Measurements from ENCODE around the gene SLC22A13. TPM values are rescaled to one million over a fixed set of nuclear protein-coding genes. Genes with fewer than 3 reads are reported as not detected.
"Not testable (repeated sequence)": the region's sequence is repeated elsewhere in the genome, so short reads cannot be mapped to it uniquely, and the experiment has no call there.

SLC22A13 gene
- polyA plus RNA-seq, 2 donors, result 0.14 to 0.53 TPM

DNA sequence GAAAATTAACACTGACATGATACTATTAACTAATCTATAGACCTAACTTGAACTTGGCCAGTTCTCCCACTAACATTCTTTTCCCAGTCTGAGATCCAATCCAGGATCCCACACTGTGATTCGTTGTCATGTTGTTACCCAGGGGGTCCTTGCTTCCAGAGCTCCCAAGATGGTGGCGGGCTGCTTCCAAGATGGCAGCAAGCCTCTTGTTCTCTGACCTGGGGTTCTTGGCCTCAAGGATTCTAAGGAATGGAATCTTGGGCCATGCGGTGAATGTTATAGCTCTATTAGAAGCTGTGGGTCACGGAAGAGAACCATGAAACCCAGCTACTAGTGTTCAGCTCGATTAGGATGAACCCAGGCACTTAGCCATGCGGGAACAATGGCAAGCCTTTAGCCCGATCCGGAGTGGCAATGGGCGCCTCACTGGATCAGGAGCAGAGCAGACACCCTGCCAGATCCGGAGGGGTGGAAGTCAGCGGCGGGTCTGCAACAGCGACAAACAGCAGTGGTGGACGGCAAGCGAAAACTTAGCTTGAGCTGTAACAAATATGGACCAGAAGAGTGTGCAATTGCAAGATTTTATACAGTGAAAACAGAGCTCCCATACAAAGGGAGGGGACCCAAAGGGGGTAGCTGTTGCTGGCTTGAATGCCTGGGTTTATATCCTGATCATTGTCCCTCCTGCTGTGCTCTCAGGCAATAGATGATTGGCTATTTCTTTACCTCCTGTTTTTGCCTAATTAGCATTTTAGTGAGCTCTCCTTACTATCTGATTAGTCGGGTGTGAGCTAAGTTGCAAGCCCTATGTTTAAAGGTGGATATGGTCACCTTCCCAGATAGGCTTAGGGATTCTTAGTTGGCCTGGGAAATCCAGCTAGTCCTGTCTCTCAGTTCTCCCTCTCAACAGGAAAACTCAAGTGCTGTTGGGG lies 23.9 kb downstream of the SLC22A13 start:
- H3K9me3 ChIP-seq (ENCODE audit: control insufficient read depth in 2 of 2, insufficient read depth in 1 of 2, low read depth in 1 of 2, low read length in 1 of 2); H3K27me3 ChIP-seq (ENCODE audit: control insufficient read depth in 1 of 2, insufficient read depth in 2 of 2, low read length in 2 of 2); H3K27ac ChIP-seq (ENCODE audit: low read depth in 2 of 2, low read length in 1 of 2); H3K4me1 ChIP-seq (ENCODE audit: control insufficient read depth in 2 of 2, insufficient read depth in 2 of 2, low read length in 1 of 2); H3K36me3 ChIP-seq (ENCODE audit: control insufficient read depth in 2 of 2, insufficient read depth in 2 of 2, low read length in 1 of 2); H3K4me3 ChIP-seq (ENCODE audit: low read depth in 1 of 2, low read length in 2 of 2): not testable (repeated sequence)
- WGBS, 2 donors, result 90 to 94% methylated on average over 16 of the region's 16 CpGs

DNA sequence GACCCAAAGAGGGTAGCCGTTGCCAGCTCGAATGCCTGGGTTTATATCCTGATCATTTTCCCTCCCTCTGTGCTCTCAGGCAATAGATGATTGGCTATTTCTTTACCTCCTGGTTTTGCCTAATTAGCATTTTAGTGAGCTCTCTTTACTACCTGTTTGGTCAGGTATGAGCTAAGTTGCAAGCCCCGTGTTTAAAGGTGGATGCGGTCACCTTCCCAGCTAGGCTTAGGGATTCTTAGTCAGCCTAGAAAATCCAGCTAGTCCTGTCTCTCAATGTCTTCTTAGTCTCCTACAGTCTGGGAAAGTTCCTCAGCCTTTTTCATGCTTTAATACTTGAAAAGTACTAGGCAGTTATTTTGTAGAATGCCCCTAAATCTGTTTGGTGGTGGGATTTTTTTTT lies 31.4 kb downstream of the SLC22A13 start:
- not testable (repeated sequence) for H3K4me1 ChIP-seq (ENCODE audit: control insufficient read depth in 2 of 2, insufficient read depth in 2 of 2, low read length in 1 of 2); H3K4me3 ChIP-seq (ENCODE audit: low read depth in 1 of 2, low read length in 2 of 2); H3K36me3 ChIP-seq (ENCODE audit: control insufficient read depth in 2 of 2, insufficient read depth in 2 of 2, low read length in 1 of 2); H3K27me3 ChIP-seq (ENCODE audit: control insufficient read depth in 1 of 2, insufficient read depth in 2 of 2, low read length in 2 of 2); H3K9me3 ChIP-seq (ENCODE audit: control insufficient read depth in 2 of 2, insufficient read depth in 1 of 2, low read depth in 1 of 2, low read length in 1 of 2)
- 66 to 75% methylated on average over 4 of the region's 4 CpGs for WGBS, 2 donors
- H3K27ac ChIP-seq (ENCODE audit: low read depth in 2 of 2, low read length in 1 of 2), result peak overlapping the region in 1 of 2 donors; percentile 34

- no peak overlapping the region for H3K27ac ChIP-seq (ENCODE audit: low read depth in 2 of 2, low read length in 1 of 2)
- no peaks in the 10 kb centered on the region for H3K9me3 ChIP-seq (ENCODE audit: control insufficient read depth in 2 of 2, insufficient read depth in 1 of 2, low read depth in 1 of 2, low read length in 1 of 2)
- no peaks in the 10 kb centered on the region for H3K36me3 ChIP-seq (ENCODE audit: control insufficient read depth in 2 of 2, insufficient read depth in 2 of 2, low read length in 1 of 2)
- no peak overlapping the region for H3K4me3 ChIP-seq (ENCODE audit: low read depth in 1 of 2, low read length in 2 of 2)
- H3K27me3 ChIP-seq (ENCODE audit: control insufficient read depth in 1 of 2, insufficient read depth in 2 of 2, low read length in 2 of 2), result no peaks in the 10 kb centered on the region
- peaks cover 0 to 5% of the 10 kb centered on the region in 2 donors for H3K4me1 ChIP-seq (ENCODE audit: control insufficient read depth in 2 of 2, insufficient read depth in 2 of 2, low read length in 1 of 2)
Observed at GRCh38 chr3:38297537-38297936, 31.9 kb downstream of the SLC22A13 start.

DNA sequence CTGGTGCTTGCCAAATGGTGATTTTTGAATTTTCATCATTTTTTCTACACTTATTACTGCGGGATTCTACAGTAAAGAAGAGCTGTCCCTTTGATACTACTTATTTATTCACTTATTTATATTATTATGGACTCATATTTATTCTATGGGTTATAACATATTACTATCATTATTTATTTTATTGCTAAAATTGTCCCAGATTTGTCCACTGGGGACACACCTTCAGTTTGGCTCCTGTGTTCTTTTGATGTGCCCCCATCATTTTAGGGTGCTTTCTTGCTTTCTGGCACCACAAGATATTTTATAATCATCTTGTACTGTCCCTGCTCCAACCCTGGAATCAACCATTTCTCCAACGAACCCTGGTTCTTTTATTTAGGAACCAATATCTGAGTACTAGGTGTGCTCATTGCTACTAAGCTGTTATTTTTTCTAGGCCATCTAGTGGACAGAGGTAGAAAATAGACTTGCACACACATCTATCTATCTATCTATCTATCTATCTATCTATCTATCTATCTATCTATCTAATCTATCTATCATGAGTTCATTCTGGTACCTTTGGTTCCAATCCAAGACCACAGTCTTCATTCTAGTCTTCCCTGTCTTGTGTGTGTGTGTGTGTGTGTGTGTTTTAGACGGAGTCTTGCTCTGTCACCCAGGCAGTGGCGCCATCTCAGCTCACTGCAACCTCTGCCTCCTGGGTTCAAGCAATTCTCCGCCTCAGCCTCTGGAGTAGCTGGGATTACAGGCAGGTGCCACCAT lies 32.5 kb downstream of the SLC22A13 start:
- Histone ChIP-seq H3K9me3 (ENCODE audit: control insufficient read depth in 2 of 2, insufficient read depth in 1 of 2, low read depth in 1 of 2, low read length in 1 of 2) (no peaks in the 10 kb centered on the region), H3K27me3 (ENCODE audit: control insufficient read depth in 1 of 2, insufficient read depth in 2 of 2, low read length in 2 of 2) (no peaks in the 10 kb centered on the region), H3K36me3 (ENCODE audit: control insufficient read depth in 2 of 2, insufficient read depth in 2 of 2, low read length in 1 of 2) (no peaks in the 10 kb centered on the region), H3K4me3 (ENCODE audit: low read depth in 1 of 2, low read length in 2 of 2) (no peak overlapping the region), H3K4me1 (ENCODE audit: control insufficient read depth in 2 of 2, insufficient read depth in 2 of 2, low read length in 1 of 2) (peaks cover 0 to 5% of the 10 kb centered on the region in 2 donors), H3K27ac (ENCODE audit: low read depth in 2 of 2, low read length in 1 of 2) (no peak overlapping the region)
- 78 to 87% methylated on average over 5 of the region's 5 CpGs for whole genome bisulfite sequencing, 2 donors

- H3K27me3 ChIP-seq (ENCODE audit: control insufficient read depth in 1 of 2, insufficient read depth in 2 of 2, low read length in 2 of 2), result no peaks in the 10 kb centered on the region
- no peaks in the 10 kb centered on the region for H3K36me3 ChIP-seq (ENCODE audit: control insufficient read depth in 2 of 2, insufficient read depth in 2 of 2, low read length in 1 of 2)
- no peak overlapping the region for H3K4me3 ChIP-seq (ENCODE audit: low read depth in 1 of 2, low read length in 2 of 2)
- H3K27ac ChIP-seq (ENCODE audit: low read depth in 2 of 2, low read length in 1 of 2), result no peak overlapping the region
- peaks cover 0 to 3% of the 10 kb centered on the region in 2 donors for H3K9me3 ChIP-seq (ENCODE audit: control insufficient read depth in 2 of 2, insufficient read depth in 1 of 2, low read depth in 1 of 2, low read length in 1 of 2)
- WGBS, 2 donors, result 90 to 93% methylated on average over 5 of the region's 5 CpGs
- no peaks in the 10 kb centered on the region for H3K4me1 ChIP-seq (ENCODE audit: control insufficient read depth in 2 of 2, insufficient read depth in 2 of 2, low read length in 1 of 2)
Observed at GRCh38 chr3:38306941-38307340, 41.3 kb downstream of the SLC22A13 start.

DNA sequence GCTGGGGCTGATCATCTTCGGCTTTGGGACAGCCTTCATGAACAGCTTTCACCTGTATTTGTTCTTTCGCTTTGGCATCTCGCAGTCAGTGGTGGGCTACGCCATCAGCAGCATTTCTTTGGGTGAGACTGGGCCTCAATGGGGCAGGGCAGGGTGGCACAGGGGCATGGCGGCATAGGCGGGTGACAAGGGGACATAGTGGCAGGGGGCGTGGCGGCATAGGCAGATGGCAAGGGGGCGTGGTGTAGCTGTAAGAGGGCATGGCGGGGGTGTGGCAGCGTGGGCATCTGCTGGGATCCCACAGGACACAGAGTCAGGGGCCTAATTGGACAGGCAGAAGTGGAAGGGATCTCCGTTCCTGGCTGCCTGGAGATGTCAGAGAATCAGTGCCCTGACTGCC lies 42.0 kb downstream of the SLC22A13 start:
- no peak overlapping the region for H3K4me3 ChIP-seq (ENCODE audit: low read depth in 1 of 2, low read length in 2 of 2)
- H3K27me3 ChIP-seq (ENCODE audit: control insufficient read depth in 1 of 2, insufficient read depth in 2 of 2, low read length in 2 of 2), result no peaks in the 10 kb centered on the region
- WGBS, 2 donors, result 86 to 91% methylated on average over 11 to 12 of the region's 12 CpGs
- peaks cover 0 to 3% of the 10 kb centered on the region in 2 donors for H3K9me3 ChIP-seq (ENCODE audit: control insufficient read depth in 2 of 2, insufficient read depth in 1 of 2, low read depth in 1 of 2, low read length in 1 of 2)
- no peaks in the 10 kb centered on the region for H3K4me1 ChIP-seq (ENCODE audit: control insufficient read depth in 2 of 2, insufficient read depth in 2 of 2, low read length in 1 of 2)
- no peaks in the 10 kb centered on the region for H3K36me3 ChIP-seq (ENCODE audit: control insufficient read depth in 2 of 2, insufficient read depth in 2 of 2, low read length in 1 of 2)
- H3K27ac ChIP-seq (ENCODE audit: low read depth in 2 of 2, low read length in 1 of 2), result no peak overlapping the region

DNA sequence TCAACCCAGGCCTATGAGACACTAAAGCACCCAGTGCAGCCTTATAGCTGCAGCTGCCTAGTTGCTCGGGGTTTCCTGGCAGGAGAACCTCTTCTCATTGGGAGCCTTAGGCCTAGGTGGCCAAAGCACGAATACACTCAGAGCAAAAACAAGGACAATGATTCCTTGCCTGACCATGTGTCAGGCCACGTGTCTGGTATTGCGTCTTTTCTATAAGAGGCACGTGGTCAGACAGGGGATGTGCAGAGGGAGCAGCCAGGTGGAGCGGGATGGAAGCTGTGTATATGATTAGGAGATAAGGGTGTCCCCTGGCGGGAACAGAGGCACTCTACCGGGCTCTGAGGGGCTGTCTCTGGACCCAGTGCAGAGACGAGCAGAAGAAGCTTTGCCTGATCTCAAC lies 42.8 kb downstream of the SLC22A13 start:
- Histone ChIP-seq H3K36me3 (ENCODE audit: control insufficient read depth in 2 of 2, insufficient read depth in 2 of 2, low read length in 1 of 2) (no peaks in the 10 kb centered on the region), H3K4me3 (ENCODE audit: low read depth in 1 of 2, low read length in 2 of 2) (no peak overlapping the region), H3K4me1 (ENCODE audit: control insufficient read depth in 2 of 2, insufficient read depth in 2 of 2, low read length in 1 of 2) (no peaks in the 10 kb centered on the region), H3K27ac (ENCODE audit: low read depth in 2 of 2, low read length in 1 of 2) (no peak overlapping the region), H3K9me3 (ENCODE audit: control insufficient read depth in 2 of 2, insufficient read depth in 1 of 2, low read depth in 1 of 2, low read length in 1 of 2) (peaks cover 0 to 3% of the 10 kb centered on the region in 2 donors), H3K27me3 (ENCODE audit: control insufficient read depth in 1 of 2, insufficient read depth in 2 of 2, low read length in 2 of 2) (no peaks in the 10 kb centered on the region)
- 86 to 89% methylated on average over 9 of the region's 9 CpGs for WGBS, 2 donors

- Histone ChIP-seq H3K9me3 (ENCODE audit: control insufficient read depth in 2 of 2, insufficient read depth in 1 of 2, low read depth in 1 of 2, low read length in 1 of 2) (no peaks in the 10 kb centered on the region), H3K27ac (ENCODE audit: low read depth in 2 of 2, low read length in 1 of 2) (no peak overlapping the region), H3K27me3 (ENCODE audit: control insufficient read depth in 1 of 2, insufficient read depth in 2 of 2, low read length in 2 of 2) (no peaks in the 10 kb centered on the region), H3K4me3 (ENCODE audit: low read depth in 1 of 2, low read length in 2 of 2) (no peak overlapping the region), H3K36me3 (ENCODE audit: control insufficient read depth in 2 of 2, insufficient read depth in 2 of 2, low read length in 1 of 2) (no peaks in the 10 kb centered on the region), H3K4me1 (ENCODE audit: control insufficient read depth in 2 of 2, insufficient read depth in 2 of 2, low read length in 1 of 2) (no peaks in the 10 kb centered on the region)
- 81 to 91% methylated on average over 1 of the region's 1 CpG for WGBS, 2 donors
Observed at GRCh38 chr3:38311476-38311875, 45.9 kb downstream of the SLC22A13 start.

DNA sequence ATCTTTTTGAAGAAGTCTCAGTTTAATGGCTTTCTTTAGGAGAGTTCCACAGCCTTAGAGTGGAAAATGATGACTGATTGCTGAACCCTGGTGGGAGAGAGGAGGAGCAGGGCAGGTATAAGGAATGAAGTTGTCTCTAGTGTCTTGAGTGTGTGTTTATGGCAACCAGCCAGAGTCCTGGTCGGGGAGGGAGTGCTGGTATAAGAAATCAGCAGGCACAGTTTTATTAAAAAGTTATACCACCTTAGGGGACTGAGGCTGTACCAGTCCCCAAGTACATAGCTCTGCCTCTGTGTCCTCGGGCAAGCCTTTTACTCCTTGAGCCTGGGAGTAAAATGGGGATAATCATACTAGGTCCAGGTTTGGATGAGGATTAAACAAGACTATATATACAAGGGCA lies 46.3 kb downstream of the SLC22A13 start:
- Histone ChIP-seq H3K4me3 (ENCODE audit: low read depth in 1 of 2, low read length in 2 of 2) (no peak overlapping the region), H3K36me3 (ENCODE audit: control insufficient read depth in 2 of 2, insufficient read depth in 2 of 2, low read length in 1 of 2) (no peaks in the 10 kb centered on the region)

More for the DNA sequence above, 46.3 kb downstream of the SLC22A13 start:
- Histone ChIP-seq H3K27ac (ENCODE audit: low read depth in 2 of 2, low read length in 1 of 2) (no peak overlapping the region), H3K27me3 (ENCODE audit: control insufficient read depth in 1 of 2, insufficient read depth in 2 of 2, low read length in 2 of 2) (no peaks in the 10 kb centered on the region), H3K4me1 (ENCODE audit: control insufficient read depth in 2 of 2, insufficient read depth in 2 of 2, low read length in 1 of 2) (no peaks in the 10 kb centered on the region), H3K9me3 (ENCODE audit: control insufficient read depth in 2 of 2, insufficient read depth in 1 of 2, low read depth in 1 of 2, low read length in 1 of 2) (no peaks in the 10 kb centered on the region)
- WGBS, 2 donors, result 75 to 82% methylated on average over 2 of the region's 2 CpGs
